Left lung (tissue), 10 donors: ENCODE measurements around the gene TMCC1. TPM values are rescaled to one million over a fixed set of nuclear protein-coding genes. Genes with fewer than 3 reads are reported as not detected.
"Not testable (repeated sequence)": the region's sequence is repeated elsewhere in the genome, so short reads cannot be mapped to it uniquely, and the experiment has no call there.

Source experiments
- ATAC-seq: fragments of 200-7000 bp; cut with Tn5 transposase; one replicate; pipeline ENCODE4 v1.9.1; 2020; ENCODE audit warnings: moderate library complexity
- DNase-seq, 4 donors: peaks; one replicate each; pipeline ENCODE4 v3.0.0-alpha.2; 2013 to 2020
- H3K27ac ChIP-seq, 2 donors: fragments of 200-600 bp; sonication (generic) in 1 of 2; one replicate each; pipeline versions ENCODE4 v1.5.0 to v1.8.0; 2020 to 2021
- H3K27me3 ChIP-seq, 2 donors: fragments of 200-600 bp; sonication (generic) in 1 of 2; one replicate each; pipeline versions ENCODE4 v1.5.0 to v1.8.0; 2020 to 2021
- H3K36me3 ChIP-seq, 2 donors: fragments of 200-600 bp; sonication (generic) in 1 of 2; one replicate each; pipeline versions ENCODE4 v1.5.0 to v1.8.0; 2020 to 2021
- H3K4me1 ChIP-seq, 2 donors: fragments of 200-600 bp; one replicate each; pipeline ENCODE4 v1.8.0; 2021
- H3K4me3 ChIP-seq, 2 donors: fragments of 200-600 bp; sonication (generic) in 1 of 2; one replicate each; pipeline versions ENCODE4 v1.5.0 to v1.8.0; 2020 to 2021; ENCODE audit warnings: mild to moderate bottlenecking in 1 of 2
- H3K9me3 ChIP-seq, 2 donors: fragments of 200-600 bp; sonication (generic) in 1 of 2; one replicate each; pipeline versions ENCODE4 v1.5.0 to v1.8.0; 2020 to 2021
- CTCF ChIP-seq, 2 donors: fragments of 200-600 bp; sonication (generic) in 1 of 2; IDR thresholded peaks; one replicate each; pipeline versions ENCODE4 v1.5.0 to v1.8.0; 2021; ENCODE audit warnings: antibody characterized with exemption in 2 of 2
- intact Hi-C, 2 donors: fragments of 100-400 bp; cut with DNase I; formaldehyde crosslinking; loops; one replicate each; pipeline versions ENCODE4 v1.11.2 to v1.14.2; 2022
- polyA plus RNA-seq, 6 donors: library from polyadenylated mRNA; unstranded; fragments of 120-200 nt; gene quantifications; one replicate each; pipeline ENCODE4 v1.2.1, GENCODE V29; 2013; ENCODE audit not compliant: insufficient read length in 6 of 6
- total RNA-seq, 2 donors: library from RNA; stranded (reverse); fragmentation: NEBNext Ultra II Directional; extraction: Animal tissue kit (Norgen Biotek cat#: 25700); gene quantifications; one replicate each; pipeline ENCODE4 v1.2.1, GENCODE V29; 2021
- donor health status: DM: no; HTN: yes; CAD: no.
- donor health status: DM: no; HTN: no; CAD: no.

The TMCC1 gene
- total and polyA plus RNA-seq, 8 donors, result 24.4 to 38.8 (median 27.4) TPM

DNA sequence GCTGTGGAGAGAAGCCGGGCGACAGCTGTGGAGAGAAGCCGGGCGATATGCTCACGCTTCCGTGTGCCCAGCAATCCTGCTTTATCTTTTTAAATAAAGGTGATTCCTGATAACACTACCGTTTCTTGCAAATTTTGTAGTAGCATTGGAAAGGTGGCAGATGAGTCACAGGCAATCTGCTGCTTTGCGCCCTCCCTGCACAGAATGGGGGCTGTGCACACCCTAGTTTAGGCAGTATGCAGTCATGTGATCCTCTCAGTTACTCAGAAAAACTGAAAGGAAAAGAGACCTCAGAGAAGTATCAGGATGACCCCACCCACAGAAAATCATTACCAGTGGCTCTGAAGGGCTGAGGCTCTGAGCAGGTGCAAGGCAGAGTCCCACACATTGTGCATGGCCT lies 24.9 kb upstream of the TMCC1 start:
- Histone ChIP-seq H3K27me3 (no peaks in the 10 kb centered on the region), H3K4me3 (no peak overlapping the region), H3K9me3 (peaks cover 0 to 46% of the 10 kb centered on the region in 2 donors), H3K4me1 (no peaks in the 10 kb centered on the region), H3K36me3 (no peaks in the 10 kb centered on the region), H3K27ac (no peak overlapping the region)
- no peak for ATAC-seq
- no peak for TF ChIP-seq CTCF (IDR thresholded peaks at IDR 0.05)
- DNase-seq, result no peak
- intact Hi-C loops, result no loop called here

GRCh38 chr3:129917423-129918007 lies 24.0 kb upstream of the TMCC1 start:
- no peak overlapping the region for H3K4me3 ChIP-seq
- no peak for ATAC-seq
- DNase-seq, result no peak
- intact Hi-C loops, result no loop called here
- H3K9me3 ChIP-seq, result peaks cover 0 to 46% of the 10 kb centered on the region in 2 donors
- no peaks in the 10 kb centered on the region for H3K27me3 ChIP-seq
- H3K36me3 ChIP-seq, result no peaks in the 10 kb centered on the region
- peak overlapping the region in 1 of 2 donors; percentile 49 for H3K27ac ChIP-seq
- H3K4me1 ChIP-seq, result no peaks in the 10 kb centered on the region
- no peak for TF ChIP-seq CTCF (IDR thresholded peaks at IDR 0.05)

GRCh38 chr3:129913618-129914017 lies 20.1 kb upstream of the TMCC1 start:
- intact Hi-C loops, result no loop called here
- DNase-seq (no peak), ATAC-seq (no peak)
- Histone ChIP-seq H3K9me3 (peaks cover 0 to 37% of the 10 kb centered on the region in 2 donors), H3K4me3 (no peak overlapping the region), H3K27ac (no peak overlapping the region), H3K4me1 (peaks cover 0 to 8% of the 10 kb centered on the region in 2 donors), H3K36me3 (no peaks in the 10 kb centered on the region), H3K27me3 (no peaks in the 10 kb centered on the region)
- TF ChIP-seq CTCF (IDR thresholded peaks at IDR 0.05), result no peak

GRCh38 chr3:129911261-129911861 lies 17.9 kb upstream of the TMCC1 start:
- H3K27ac ChIP-seq, result peak overlapping the region in 1 of 2 donors; percentile 74
- DNase-seq (peak in 1 of 4 donors; percentile 29), ATAC-seq (peak; percentile 85)
- intact Hi-C loops, result no loop called here
- H3K4me3 ChIP-seq, result no peak overlapping the region
- peaks cover 0 to 24% of the 10 kb centered on the region in 2 donors for H3K9me3 ChIP-seq
- H3K4me1 ChIP-seq, result peaks cover 0 to 8% of the 10 kb centered on the region in 2 donors
- TF ChIP-seq CTCF (IDR thresholded peaks at IDR 0.05), result no peak
- peaks cover 0 to 7% of the 10 kb centered on the region in 2 donors for H3K36me3 ChIP-seq
- H3K27me3 ChIP-seq, result no peaks in the 10 kb centered on the region

DNA sequence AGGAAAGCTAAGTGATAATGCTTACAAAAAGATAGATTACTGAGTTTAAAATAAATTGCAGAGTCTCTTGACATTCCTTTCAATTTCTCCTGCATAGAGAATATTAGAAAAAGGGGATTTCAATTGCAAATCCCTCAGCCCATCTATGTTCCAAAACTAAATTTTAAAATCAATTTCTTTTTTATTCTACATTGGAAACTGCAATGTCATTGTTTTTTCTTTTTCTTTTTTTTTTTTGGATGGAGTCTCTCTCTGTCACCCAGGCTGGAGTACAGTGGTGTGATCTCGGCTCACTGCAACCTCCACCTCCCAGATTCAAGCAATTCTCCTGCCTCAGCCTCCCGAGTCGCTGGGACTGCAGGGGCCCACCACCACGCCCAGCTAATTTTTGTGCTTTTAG lies 15.7 kb upstream of the TMCC1 start:
- H3K27ac ChIP-seq, H3K4me3 ChIP-seq, ATAC-seq, DNase-seq, intact Hi-C loops, H3K27me3 ChIP-seq, H3K4me1 ChIP-seq: not testable (repeated sequence)
- peaks cover 0 to 30% of the 10 kb centered on the region in 2 donors for H3K9me3 ChIP-seq
- peaks cover 0 to 24% of the 10 kb centered on the region in 2 donors for H3K36me3 ChIP-seq
